HepG2 (cell line): ENCODE results near the gene TOR4A. TPM values are rescaled to one million over a fixed set of nuclear protein-coding genes. Genes with fewer than 3 reads are reported as not detected.

Experiments
- JUNB ChIP-seq: sonication (generic); formaldehyde crosslinking; IDR thresholded peaks from 2 replicates; pipeline ENCODE4 v1.8.0; 2022; ENCODE audit warnings: missing genetic modification reagents, mild to moderate bottlenecking, borderline replicate concordance
- MEIS2 ChIP-seq: sonication (generic); formaldehyde crosslinking; IDR thresholded peaks from 2 replicates; pipeline ENCODE4 v1.9.0; 2021; ENCODE audit warnings: mild to moderate bottlenecking, missing genetic modification reagents
- NFRKB ChIP-seq: fragments of 450-650 bp; IDR thresholded peaks from 2 replicates; pipeline ENCODE4 v1.6.1; 2017
- TMF1 ChIP-seq: sonication (generic); formaldehyde crosslinking; IDR thresholded peaks from 2 replicates; pipeline ENCODE4 v1.8.1; 2022; ENCODE audit warnings: low read depth, missing genetic modification reagents
- ZFP90 ChIP-seq: sonication (generic); formaldehyde crosslinking; IDR thresholded peaks from 2 replicates; pipeline ENCODE4 v1.8.0; 2022; ENCODE audit warnings: missing genetic modification reagents, mild to moderate bottlenecking, inconsistent platforms, borderline replicate concordance
- ZNF260 ChIP-seq: sonication (generic); formaldehyde crosslinking; IDR thresholded peaks from 2 replicates; pipeline ENCODE4 v1.4.0; 2020; ENCODE audit warnings: missing genetic modification reagents, low read depth, mild to moderate bottlenecking, borderline replicate concordance
- ZNF335 ChIP-seq: sonication (generic); formaldehyde crosslinking; IDR thresholded peaks from 2 replicates; pipeline ENCODE4 v1.4.0; 2020; ENCODE audit warnings: missing genetic modification reagents
- ZNF451 ChIP-seq: sonication (generic); formaldehyde crosslinking; IDR thresholded peaks from 2 replicates; pipeline ENCODE4 v1.5.0; 2020; ENCODE audit warnings: mild to moderate bottlenecking, missing genetic modification reagents
- polyA plus RNA-seq, 8 experiments: library from polyadenylated mRNA; depleted of rRNA in 3 of 8; stranded (reverse) in 7 of 8; unstranded in 1 of 8; fragments of >200 nt; fragmentation: Illumina TruSeq in 4 of 8; extraction: Trizol in 4 of 8; gene quantifications; 2 replicates each; pipeline versions ENCODE4 v1.2.1 to v1.2.3, GENCODE V29; 2011 to 2016; ENCODE audit warnings: low read depth in 4 of 8, missing spikeins in 1 of 8, mixed read lengths in 1 of 8; ENCODE audit not compliant: insufficient read depth in 1 of 8
- total RNA-seq, 5 experiments: library from RNA; depleted of rRNA; stranded (reverse); fragments of >200 nt; fragmentation: Illumina TruSeq; extraction: Trizol; gene quantifications; 2 replicates each; pipeline ENCODE4 v1.2.3, GENCODE V29; 2016; ENCODE audit warnings: low read depth in 1 of 5
- TF ChIP-seq, protein P1 (sequence below), 2 experiments: sonication (generic) in 1 of 2; formaldehyde crosslinking in 1 of 2; IDR thresholded peaks; 2 replicates each; pipeline versions ENCODE4 v1.4.0 to v1.6.1; 2018 to 2020; ENCODE audit warnings: missing genetic modification reagents in 2 of 2, borderline replicate concordance in 1 of 2, low read depth in 1 of 2, mild to moderate bottlenecking in 1 of 2, missing biosample characterization in 1 of 2
- TF ChIP-seq, protein P2 (sequence below): sonication (generic); formaldehyde crosslinking; IDR thresholded peaks from 2 replicates; pipeline ENCODE4 v1.4.0; 2020; ENCODE audit warnings: mild to moderate bottlenecking, missing genetic modification reagents
- TF ChIP-seq, protein P3 (sequence below): sonication (generic); formaldehyde crosslinking; IDR thresholded peaks from 2 replicates; pipeline ENCODE4 v1.5.0; 2020; ENCODE audit warnings: mild to moderate bottlenecking, missing genetic modification reagents, borderline replicate concordance
- TF ChIP-seq, protein P4 (sequence below): sonication (generic); formaldehyde crosslinking; IDR thresholded peaks from 2 replicates; pipeline ENCODE4 v1.4.0; 2020; ENCODE audit warnings: missing genetic modification reagents
- TF ChIP-seq, protein P5 (sequence below): sonication (generic); formaldehyde crosslinking; IDR thresholded peaks from 2 replicates; pipeline ENCODE4 v1.4.0; 2020; ENCODE audit warnings: mild to moderate bottlenecking, missing genetic modification reagents

The TOR4A gene
- total and polyA plus RNA-seq, 2 of the 13 experiments (the other 11 are each of a cell fraction or from before 2014, with no cell fraction given), result 11.1 to 14.2 TPM

DNA sequence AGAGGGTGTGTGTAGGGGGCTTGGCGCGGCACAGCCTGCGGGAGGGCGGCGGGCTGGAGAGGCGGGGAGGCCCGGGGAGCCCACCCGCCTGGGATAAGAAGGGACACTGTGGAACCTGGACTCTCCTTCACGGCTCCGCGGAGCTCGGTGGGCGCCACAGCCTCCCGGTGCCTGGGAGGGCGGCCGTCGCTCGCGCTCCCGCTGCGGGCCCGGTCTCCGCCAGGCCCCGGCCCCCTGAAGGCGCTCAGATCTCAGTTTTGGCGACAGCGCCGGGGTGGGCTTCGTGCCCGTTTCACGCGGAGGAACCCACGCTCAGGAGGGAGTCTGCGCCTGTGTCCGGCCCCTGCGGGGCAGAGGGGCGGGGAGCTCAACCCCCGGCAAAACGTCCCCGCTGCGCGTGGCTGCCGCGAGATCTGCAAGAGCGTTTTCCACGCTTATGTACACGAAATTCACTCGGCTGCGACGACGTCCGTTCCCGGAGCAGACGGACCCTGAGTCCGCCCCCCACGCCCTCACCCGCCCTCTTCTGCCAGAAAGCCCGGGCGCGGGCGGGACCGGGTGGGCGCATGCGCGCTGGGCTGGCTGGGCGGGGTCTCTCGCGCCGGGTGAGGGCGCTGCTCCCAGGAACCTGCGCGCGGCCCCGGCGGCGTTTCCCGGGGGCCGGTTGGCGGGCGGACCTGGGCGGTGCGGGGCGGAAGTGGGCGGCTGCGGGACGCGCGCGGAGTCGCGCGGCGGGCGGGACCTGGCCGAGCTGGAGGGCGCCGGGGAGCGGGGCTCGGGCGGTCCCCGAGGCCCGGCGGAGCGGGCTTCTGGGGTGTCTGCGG lies 22.7 kb upstream of the TOR4A start, which contains the start of gene NELFB (continued):
- TF ChIP-seq, protein P1, sequence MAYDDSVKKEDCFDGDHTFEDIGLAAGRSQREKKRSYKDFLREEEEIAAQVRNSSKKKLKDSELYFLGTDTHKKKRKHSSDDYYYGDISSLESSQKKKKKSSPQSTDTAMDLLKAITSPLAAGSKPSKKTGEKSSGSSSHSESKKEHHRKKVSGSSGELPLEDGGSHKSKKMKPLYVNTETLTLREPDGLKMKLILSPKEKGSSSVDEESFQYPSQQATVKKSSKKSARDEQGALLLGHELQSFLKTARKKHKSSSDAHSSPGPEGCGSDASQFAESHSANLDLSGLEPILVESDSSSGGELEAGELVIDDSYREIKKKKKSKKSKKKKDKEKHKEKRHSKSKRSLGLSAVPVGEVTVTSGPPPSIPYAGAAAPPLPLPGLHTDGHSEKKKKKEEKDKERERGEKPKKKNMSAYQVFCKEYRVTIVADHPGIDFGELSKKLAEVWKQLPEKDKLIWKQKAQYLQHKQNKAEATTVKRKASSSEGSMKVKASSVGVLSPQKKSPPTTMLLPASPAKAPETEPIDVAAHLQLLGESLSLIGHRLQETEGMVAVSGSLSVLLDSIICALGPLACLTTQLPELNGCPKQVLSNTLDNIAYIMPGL (CRISPR knock-in tag; IDR thresholded peaks at IDR 0.05; ENCODE audit: borderline replicate concordance in 1 of 2, low read depth in 1 of 2), result peak; percentile 17 to 34; a peak in 2 of 4 replicates
- TF ChIP-seq NFRKB (no peak), MEIS2 (CRISPR knock-in tag) (peak; percentile 75; the same call in 1 of the 2 replicates), ZFP90 (peak; percentile 53; the same call in 1 of the 2 replicates), TMF1 (CRISPR knock-in tag) (no peak), ZNF335 (CRISPR knock-in tag) (no peak), JUNB (CRISPR knock-in tag) (no peak), ZNF260 (CRISPR knock-in tag) (no peak), ZNF451 (CRISPR knock-in tag) (no peak; the same call in 1 of the 2 replicates)
- TF ChIP-seq, protein P2, sequence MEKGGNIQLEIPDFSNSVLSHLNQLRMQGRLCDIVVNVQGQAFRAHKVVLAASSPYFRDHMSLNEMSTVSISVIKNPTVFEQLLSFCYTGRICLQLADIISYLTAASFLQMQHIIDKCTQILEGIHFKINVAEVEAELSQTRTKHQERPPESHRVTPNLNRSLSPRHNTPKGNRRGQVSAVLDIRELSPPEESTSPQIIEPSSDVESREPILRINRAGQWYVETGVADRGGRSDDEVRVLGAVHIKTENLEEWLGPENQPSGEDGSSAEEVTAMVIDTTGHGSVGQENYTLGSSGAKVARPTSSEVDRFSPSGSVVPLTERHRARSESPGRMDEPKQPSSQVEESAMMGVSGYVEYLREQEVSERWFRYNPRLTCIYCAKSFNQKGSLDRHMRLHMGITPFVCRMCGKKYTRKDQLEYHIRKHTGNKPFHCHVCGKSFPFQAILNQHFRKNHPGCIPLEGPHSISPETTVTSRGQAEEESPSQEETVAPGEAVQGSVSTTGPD (CRISPR knock-in tag), result no peak
- TF ChIP-seq, protein P3, sequence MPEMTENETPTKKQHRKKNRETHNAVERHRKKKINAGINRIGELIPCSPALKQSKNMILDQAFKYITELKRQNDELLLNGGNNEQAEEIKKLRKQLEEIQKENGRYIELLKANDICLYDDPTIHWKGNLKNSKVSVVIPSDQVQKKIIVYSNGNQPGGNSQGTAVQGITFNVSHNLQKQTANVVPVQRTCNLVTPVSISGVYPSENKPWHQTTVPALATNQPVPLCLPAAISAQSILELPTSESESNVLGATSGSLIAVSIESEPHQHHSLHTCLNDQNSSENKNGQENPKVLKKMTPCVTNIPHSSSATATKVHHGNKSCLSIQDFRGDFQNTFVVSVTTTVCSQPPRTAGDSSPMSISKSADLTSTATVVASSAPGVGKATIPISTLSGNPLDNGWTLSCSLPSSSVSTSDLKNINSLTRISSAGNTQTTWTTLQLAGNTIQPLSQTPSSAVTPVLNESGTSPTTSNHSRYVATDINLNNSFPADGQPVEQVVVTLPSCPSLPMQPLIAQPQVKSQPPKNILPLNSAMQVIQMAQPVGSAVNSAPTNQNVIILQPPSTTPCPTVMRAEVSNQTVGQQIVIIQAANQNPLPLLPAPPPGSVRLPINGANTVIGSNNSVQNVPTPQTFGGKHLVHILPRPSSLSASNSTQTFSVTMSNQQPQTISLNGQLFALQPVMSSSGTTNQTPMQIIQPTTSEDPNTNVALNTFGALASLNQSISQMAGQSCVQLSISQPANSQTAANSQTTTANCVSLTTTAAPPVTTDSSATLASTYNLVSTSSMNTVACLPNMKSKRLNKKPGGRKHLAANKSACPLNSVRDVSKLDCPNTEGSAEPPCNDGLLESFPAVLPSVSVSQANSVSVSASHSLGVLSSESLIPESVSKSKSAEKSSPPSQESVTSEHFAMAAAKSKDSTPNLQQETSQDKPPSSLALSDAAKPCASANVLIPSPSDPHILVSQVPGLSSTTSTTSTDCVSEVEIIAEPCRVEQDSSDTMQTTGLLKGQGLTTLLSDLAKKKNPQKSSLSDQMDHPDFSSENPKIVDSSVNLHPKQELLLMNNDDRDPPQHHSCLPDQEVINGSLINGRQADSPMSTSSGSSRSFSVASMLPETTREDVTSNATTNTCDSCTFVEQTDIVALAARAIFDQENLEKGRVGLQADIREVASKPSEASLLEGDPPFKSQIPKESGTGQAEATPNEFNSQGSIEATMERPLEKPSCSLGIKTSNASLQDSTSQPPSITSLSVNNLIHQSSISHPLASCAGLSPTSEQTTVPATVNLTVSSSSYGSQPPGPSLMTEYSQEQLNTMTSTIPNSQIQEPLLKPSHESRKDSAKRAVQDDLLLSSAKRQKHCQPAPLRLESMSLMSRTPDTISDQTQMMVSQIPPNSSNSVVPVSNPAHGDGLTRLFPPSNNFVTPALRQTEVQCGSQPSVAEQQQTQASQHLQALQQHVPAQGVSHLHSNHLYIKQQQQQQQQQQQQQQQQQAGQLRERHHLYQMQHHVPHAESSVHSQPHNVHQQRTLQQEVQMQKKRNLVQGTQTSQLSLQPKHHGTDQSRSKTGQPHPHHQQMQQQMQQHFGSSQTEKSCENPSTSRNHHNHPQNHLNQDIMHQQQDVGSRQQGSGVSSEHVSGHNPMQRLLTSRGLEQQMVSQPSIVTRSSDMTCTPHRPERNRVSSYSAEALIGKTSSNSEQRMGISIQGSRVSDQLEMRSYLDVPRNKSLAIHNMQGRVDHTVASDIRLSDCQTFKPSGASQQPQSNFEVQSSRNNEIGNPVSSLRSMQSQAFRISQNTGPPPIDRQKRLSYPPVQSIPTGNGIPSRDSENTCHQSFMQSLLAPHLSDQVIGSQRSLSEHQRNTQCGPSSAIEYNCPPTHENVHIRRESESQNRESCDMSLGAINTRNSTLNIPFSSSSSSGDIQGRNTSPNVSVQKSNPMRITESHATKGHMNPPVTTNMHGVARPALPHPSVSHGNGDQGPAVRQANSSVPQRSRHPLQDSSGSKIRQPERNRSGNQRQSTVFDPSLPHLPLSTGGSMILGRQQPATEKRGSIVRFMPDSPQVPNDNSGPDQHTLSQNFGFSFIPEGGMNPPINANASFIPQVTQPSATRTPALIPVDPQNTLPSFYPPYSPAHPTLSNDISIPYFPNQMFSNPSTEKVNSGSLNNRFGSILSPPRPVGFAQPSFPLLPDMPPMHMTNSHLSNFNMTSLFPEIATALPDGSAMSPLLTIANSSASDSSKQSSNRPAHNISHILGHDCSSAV (CRISPR knock-in tag), result no peak
- TF ChIP-seq, protein P4, sequence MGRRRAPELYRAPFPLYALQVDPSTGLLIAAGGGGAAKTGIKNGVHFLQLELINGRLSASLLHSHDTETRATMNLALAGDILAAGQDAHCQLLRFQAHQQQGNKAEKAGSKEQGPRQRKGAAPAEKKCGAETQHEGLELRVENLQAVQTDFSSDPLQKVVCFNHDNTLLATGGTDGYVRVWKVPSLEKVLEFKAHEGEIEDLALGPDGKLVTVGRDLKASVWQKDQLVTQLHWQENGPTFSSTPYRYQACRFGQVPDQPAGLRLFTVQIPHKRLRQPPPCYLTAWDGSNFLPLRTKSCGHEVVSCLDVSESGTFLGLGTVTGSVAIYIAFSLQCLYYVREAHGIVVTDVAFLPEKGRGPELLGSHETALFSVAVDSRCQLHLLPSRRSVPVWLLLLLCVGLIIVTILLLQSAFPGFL, result no peak
- TF ChIP-seq, protein P5, sequence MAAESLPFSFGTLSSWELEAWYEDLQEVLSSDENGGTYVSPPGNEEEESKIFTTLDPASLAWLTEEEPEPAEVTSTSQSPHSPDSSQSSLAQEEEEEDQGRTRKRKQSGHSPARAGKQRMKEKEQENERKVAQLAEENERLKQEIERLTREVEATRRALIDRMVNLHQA, result 0 out of 2 replicates have a peak, but pooled peaks have one; percentile 31
